NCI-H226 (cell line): ENCODE measurements around the gene MAFF.
"Not testable (repeated sequence)": the region's sequence is repeated elsewhere in the genome, so short reads cannot be mapped to it uniquely, and the experiment has no call there.

ENCODE experiments used
- DNase-seq: peaks from one replicate; pipeline ENCODE4 v3.0.0-alpha.2; 2015

Gene MAFF

GRCh38 chr22:38228326-38228872 is 26.6 kb downstream of the MAFF start:
- no peak for DNase-seq

- no peak for DNase-seq
Observed at GRCh38 chr22:38228873-38229740, 27.3 kb downstream of the MAFF start.

- DNase-seq = no peak
Observed at GRCh38 chr22:38230108-38230825, 28.5 kb downstream of the MAFF start.

GRCh38 chr22:38230916-38231315 is 29.1 kb downstream of the MAFF start:
- no peak for DNase-seq

GRCh38 chr22:38232196-38232595 is 30.4 kb downstream of the MAFF start:
- DNase-seq = no peak

- DNase-seq = no peak
Observed at GRCh38 chr22:38233427-38233826, 31.6 kb downstream of the MAFF start.

GRCh38 chr22:38233856-38234255 is 32.1 kb downstream of the MAFF start:
- not testable (repeated sequence) for DNase-seq

GRCh38 chr22:38235240-38235850 is 33.6 kb downstream of the MAFF start:
- no peak for DNase-seq

GRCh38 chr22:38236786-38237185 is 35.0 kb downstream of the MAFF start:
- no peak for DNase-seq

GRCh38 chr22:38238519-38239071 is 36.8 kb downstream of the MAFF start:
- DNase-seq = no peak

- DNase-seq = peak; percentile 62
Observed at GRCh38 chr22:38239101-38239761, 37.4 kb downstream of the MAFF start.

GRCh38 chr22:38240734-38241252 is 39.0 kb downstream of the MAFF start:
- DNase-seq = peak; percentile 74

GRCh38 chr22:38243007-38243765 is 41.4 kb downstream of the MAFF start:
- no peak for DNase-seq

GRCh38 chr22:38244106-38244505 is 42.3 kb downstream of the MAFF start:
- DNase-seq = no peak

- no peak for DNase-seq
Observed at GRCh38 chr22:38246046-38246658, 44.4 kb downstream of the MAFF start.

GRCh38 chr22:38246692-38247091 is 44.9 kb downstream of the MAFF start:
- no peak for DNase-seq

- no peak for DNase-seq
Observed at GRCh38 chr22:38247713-38248112, 45.9 kb downstream of the MAFF start.

GRCh38 chr22:38248280-38248679 is 46.5 kb downstream of the MAFF start:
- no peak for DNase-seq

- DNase-seq = no peak
Observed at GRCh38 chr22:38249301-38249700, 47.5 kb downstream of the MAFF start.

- no peak for DNase-seq
Observed at GRCh38 chr22:38249803-38250642, 48.2 kb downstream of the MAFF start.
